HG03575 (cell line): ENCODE results near the gene HMCN1.
"Not testable (repeated sequence)": the region's sequence is repeated elsewhere in the genome, so short reads cannot be mapped to it uniquely, and the experiment has no call there.

Experiments used
- ATAC-seq: cut with Tn5 transposase; IDR thresholded peaks from one replicate; pipeline ENCODE4 v1.9.1; 2021; ENCODE audit not compliant: unreplicated experiment, insufficient number of reproducible peaks, low FRiP score; ENCODE audit errors: extremely low read depth

HMCN1 gene

GRCh38 chr1:186193224-186193623 lies 459.0 kb downstream of the HMCN1 start:
- no peak for ATAC-seq

GRCh38 chr1:186194107-186194756 lies 460.0 kb downstream of the HMCN1 start:
- ATAC-seq = peak; percentile 85

- no peak for ATAC-seq
These were observed 461.3 kb downstream of the HMCN1 start for GRCh38 chr1:186195377-186195931.

GRCh38 chr1:186202271-186202764 lies 468.1 kb downstream of the HMCN1 start:
- ATAC-seq = no peak

- ATAC-seq = no peak
These were observed 468.6 kb downstream of the HMCN1 start for GRCh38 chr1:186202776-186203175.

GRCh38 chr1:186206048-186206570 lies 471.9 kb downstream of the HMCN1 start:
- ATAC-seq = no peak

GRCh38 chr1:186207391-186208085 lies 473.3 kb downstream of the HMCN1 start:
- no peak for ATAC-seq

- ATAC-seq = no peak
These were observed 474.4 kb downstream of the HMCN1 start for GRCh38 chr1:186208405-186209129.

- no peak for ATAC-seq
These were observed 476.1 kb downstream of the HMCN1 start for GRCh38 chr1:186210258-186210657.

GRCh38 chr1:186211583-186211982 lies 477.4 kb downstream of the HMCN1 start:
- ATAC-seq = not testable (repeated sequence)

- peak; percentile 92 for ATAC-seq
These were observed 478.5 kb downstream of the HMCN1 start for GRCh38 chr1:186212568-186213224.

GRCh38 chr1:186213225-186213607 lies 479.0 kb downstream of the HMCN1 start:
- ATAC-seq = no peak

- ATAC-seq = no peak
These were observed 480.6 kb downstream of the HMCN1 start for GRCh38 chr1:186214791-186215190.

- ATAC-seq = no peak
These were observed 481.4 kb downstream of the HMCN1 start for GRCh38 chr1:186215636-186216035.

- ATAC-seq = no peak
These were observed 484.6 kb downstream of the HMCN1 start for GRCh38 chr1:186218654-186219352.

- no peak for ATAC-seq
These were observed 485.9 kb downstream of the HMCN1 start for GRCh38 chr1:186220067-186220466.

- ATAC-seq = no peak
These were observed 486.7 kb downstream of the HMCN1 start for GRCh38 chr1:186220911-186221310.

GRCh38 chr1:186225096-186225495 lies 490.9 kb downstream of the HMCN1 start:
- no peak for ATAC-seq
